HCT116 (cell line): ENCODE results near the gene GDPD3. TPM values are rescaled to one million over a fixed set of nuclear protein-coding genes. Genes with fewer than 3 reads are reported as not detected.

Source experiments
- ATAC-seq: fragments of 200-7000 bp; cut with Tn5 transposase; 2 replicates; pipeline ENCODE4 v1.9.1; 2020; ENCODE audit warnings: mild to moderate bottlenecking, moderate library complexity
- BruUV-seq: library from RNA; stranded (reverse); fragments of 400-500 nt; replicated peaks from 2 replicates; lab custom pipeline; 2021; lab: Mats Ljungman, UMichigan
- CTCF ChIA-PET: fragments of 300-600 bp; sonication (Branson Sonifier 250); formaldehyde crosslinking; loops from one replicate; lab custom pipeline; 2021; ENCODE audit warnings: antibody characterized with exemption; lab: Charles Lee
- POLR2A ChIA-PET: fragments of 300-600, 350-600 bp; sonication (Branson Sonifier 250); formaldehyde crosslinking; loops from one replicate; lab custom pipeline; 2021; ENCODE audit warnings: antibody characterized with exemption; lab: Charles Lee
- RAD21 ChIA-PET, 2 experiments: fragments of 300-600 bp; sonication (Branson Sonifier 250); formaldehyde crosslinking; loops; one replicate each; lab custom pipeline; 2023; ENCODE audit warnings: low total read pairs in 2 of 2; ENCODE audit not compliant: uncharacterized antibody in 2 of 2, unreplicated experiment in 2 of 2, low non-redundant PET in 1 of 2; lab: Charles Lee
- DNase-seq: peaks from one replicate; pipeline ENCODE4 v3.0.0-alpha.2; 2010; ENCODE audit warnings: low read depth, low spot score
- H2AFZ ChIP-seq: fragments of 200-600 bp; shearing (Covaris generic), sonication (generic); 2 replicates; pipeline ENCODE4 v1.6.1; 2017; ENCODE audit warnings: low read depth, mixed run types, mixed read lengths, antibody characterized with exemption, low read length; ENCODE audit not compliant: poor library complexity, severe bottlenecking
- H3K27ac ChIP-seq: 2 replicates; pipeline ENCODE4 v1.5.1; 2012; ENCODE audit warnings: low read depth, low read length
- H3K27me3 ChIP-seq: fragments of 200-600 bp; sonication (generic); 2 replicates; pipeline ENCODE4 v1.6.1; 2016; ENCODE audit warnings: mixed run types, low read length, mixed read lengths; ENCODE audit not compliant: insufficient read depth
- H3K36me3 ChIP-seq, 2 experiments: fragments of 200-500 bp in 1 of 2; fragments of 200-600 bp in 1 of 2; sonication (Bioruptor generic) in 1 of 2; sonication (generic) in 1 of 2; 2 replicates each; pipeline versions ENCODE4 v1.5.1 to v1.6.1; 2014 to 2016; ENCODE audit warnings: low read length in 2 of 2, inconsistent platforms in 1 of 2, mixed read lengths in 1 of 2, mixed run types in 1 of 2; ENCODE audit not compliant: insufficient read depth in 2 of 2, control insufficient read depth in 1 of 2
- H3K4me1 ChIP-seq, 2 experiments: fragments of 200-600 bp in 1 of 2; sonication (generic) in 1 of 2; 2 replicates each; pipeline versions ENCODE4 v1.5.1 to v1.6.1; 2012 to 2017; ENCODE audit warnings: low read length in 2 of 2, inconsistent platforms in 1 of 2, mild to moderate bottlenecking in 1 of 2, mixed read lengths in 1 of 2, mixed run types in 1 of 2, moderate library complexity in 1 of 2; ENCODE audit not compliant: insufficient read depth in 2 of 2, control insufficient read depth in 1 of 2
- H3K4me2 ChIP-seq: fragments of 200-600 bp; sonication (generic); 2 replicates; pipeline ENCODE4 v1.6.1; 2017; ENCODE audit warnings: mixed run types, low read length, mixed read lengths
- H3K4me3 ChIP-seq, 2 experiments: fragments of 200-600 bp in 1 of 2; sonication (generic) in 1 of 2; replicated peaks in 1 of 2; 2 replicates each; pipeline ENCODE4 v1.5.1; 2011 to 2016; ENCODE audit warnings: low read length in 2 of 2, control low read depth in 1 of 2, low read depth in 1 of 2, mild to moderate bottlenecking in 1 of 2, mixed read lengths in 1 of 2, mixed run types in 1 of 2
- H3K79me2 ChIP-seq: fragments of 200-600 bp; sonication (generic); 2 replicates; pipeline ENCODE4 v1.6.1; 2017; ENCODE audit warnings: mild to moderate bottlenecking, mixed run types, low read length, moderate library complexity, mixed read lengths; ENCODE audit not compliant: insufficient read depth
- H3K9ac ChIP-seq: fragments of 200-600 bp; sonication (generic); 2 replicates; pipeline ENCODE4 v1.6.1; 2016; ENCODE audit warnings: low read length, mixed read lengths
- H3K9me2 ChIP-seq: fragments of 200-600 bp; sonication (generic), shearing (Covaris generic); 2 replicates; pipeline ENCODE4 v1.6.1; 2017; ENCODE audit warnings: mixed run types, mild to moderate bottlenecking, moderate library complexity; ENCODE audit not compliant: insufficient read depth
- H3K9me3 ChIP-seq, 2 experiments: fragments of 200-500 bp in 1 of 2; fragments of 200-600 bp in 1 of 2; sonication (Bioruptor generic) in 1 of 2; sonication (generic) in 1 of 2; 2 replicates each; pipeline ENCODE4 v1.6.1; 2014 to 2017; ENCODE audit warnings: low read length in 2 of 2, mixed read lengths in 2 of 2, inconsistent platforms in 1 of 2, low read depth in 1 of 2, mild to moderate bottlenecking in 1 of 2, mixed run types in 1 of 2, moderate library complexity in 1 of 2; ENCODE audit not compliant: control insufficient read depth in 1 of 2, insufficient read depth in 1 of 2
- H4K20me1 ChIP-seq: fragments of 200-600 bp; sonication (generic), shearing (Covaris generic); 2 replicates; pipeline ENCODE4 v1.6.1; 2017; ENCODE audit warnings: mixed run types, mild to moderate bottlenecking, moderate library complexity; ENCODE audit not compliant: insufficient read depth
- CTCF ChIP-seq, 3 experiments: fragments of 200-600 bp in 1 of 3; sonication (generic) in 1 of 3; IDR thresholded peaks in 2 of 3; conservative IDR thresholded peaks in 1 of 3; 2 replicates each; pipeline ENCODE4 v1.5.1; 2012 to 2017; ENCODE audit warnings: low read depth in 2 of 3, low read length in 2 of 3, antibody characterized with exemption in 1 of 3, borderline replicate concordance in 1 of 3, control low read depth in 1 of 3, mild to moderate bottlenecking in 1 of 3, mixed read lengths in 1 of 3, mixed run types in 1 of 3, moderate library complexity in 1 of 3; ENCODE audit not compliant: insufficient read depth in 1 of 3
- EGR1 ChIP-seq: IDR thresholded peaks from 2 replicates; pipeline ENCODE4 v1.6.1; 2012; ENCODE audit warnings: low read depth
- ELF1 ChIP-seq: IDR thresholded peaks from 2 replicates; pipeline ENCODE4 v1.6.1; 2012; ENCODE audit warnings: low read depth, borderline replicate concordance
- EZH2 ChIP-seq: fragments of 200-600 bp; sonication (generic); IDR thresholded peaks from 2 replicates; pipeline ENCODE4 v1.6.1; 2017; ENCODE audit warnings: antibody characterized with exemption, mixed run types
- POLR2A ChIP-seq: IDR thresholded peaks from 2 replicates; pipeline ENCODE4 v1.7.0; 2011; ENCODE audit warnings: borderline replicate concordance; ENCODE audit not compliant: insufficient read depth, insufficient read length; ENCODE audit errors: extremely low read depth
- RAD21 ChIP-seq: IDR thresholded peaks from 2 replicates; pipeline ENCODE4 v1.6.1; 2012; ENCODE audit warnings: low read depth, mild to moderate bottlenecking
- SP1 ChIP-seq: IDR thresholded peaks from 2 replicates; pipeline ENCODE4 v1.6.1; 2012; ENCODE audit warnings: low read depth
- SRF ChIP-seq: IDR thresholded peaks from 2 replicates; pipeline ENCODE4 v1.6.1; 2012; ENCODE audit warnings: low read depth
- YY1 ChIP-seq: IDR thresholded peaks from 2 replicates; pipeline ENCODE4 v1.6.1; 2011; ENCODE audit warnings: low read length, low read depth, moderate library complexity, mild to moderate bottlenecking; ENCODE audit not compliant: insufficient replicate concordance; ENCODE audit errors: extremely low read depth
- ZFX ChIP-seq: fragments of 450-650 bp; IDR thresholded peaks from 2 replicates; pipeline ENCODE4 v1.6.1; 2017
- intact Hi-C: fragments of 100-400 bp; cut with micrococcal nuclease; formaldehyde crosslinking; loops from 2 replicates; pipeline ENCODE4 v1.10.0; 2022
- total RNA-seq: library from RNA; stranded (reverse); gene quantifications from one replicate; pipeline ENCODE4 v1.2.1, GENCODE V29; 2021; ENCODE audit not compliant: unreplicated experiment

GDPD3 gene
- total RNA-seq, 1 experiment from 2014 or later = 7.0 TPM

GRCh38 chr16:30063893-30064728, 49.2 kb downstream of the GDPD3 start (continued):
- TF ChIP-seq ELF1 (no peak), EGR1 (no peak), EZH2 (no peak), ZFX (no peak), POLR2A (no peak), SP1 (no peak)

GRCh38 chr16:30063278-30063892, 50.0 kb downstream of the GDPD3 start:
- Histone ChIP-seq H2AFZ (no peak overlapping the region), H3K4me2 (peak overlapping the region; percentile 95), H3K27me3 (no peaks in the 10 kb centered on the region), H3K4me3 (peak overlapping the region; percentile 98), H3K79me2 (peaks cover 37% of the 10 kb centered on the region), H3K9ac (peak overlapping the region; percentile 99), H3K4me1 (peaks cover 25 to 45% of the 10 kb centered on the region in 2 experiments), H3K27ac (peak overlapping the region; percentile 100), H4K20me1 (peaks cover 2% of the 10 kb centered on the region; the same call in 1 of the 2 replicates), H3K9me3 (no peaks in the 10 kb centered on the region), H3K36me3 (peaks cover 12 to 25% of the 10 kb centered on the region in 2 experiments), H3K9me2 (no peaks in the 10 kb centered on the region)
- CTCF ChIA-PET = no interaction called here
- intact Hi-C loops = no loop called here
- ATAC-seq (no peak), DNase-seq (no peak)
- no TSS peak for BruUV-seq
- RAD21 ChIA-PET = no interaction called here
- POLR2A ChIA-PET = interaction anchor here (0.6 kb wide), 1 partner anchor 103 kb away, joined by 7 read pairs; no protein-coding TSS in a partner anchor
- no peak for TF ChIP-seq RAD21
- no peak for TF ChIP-seq YY1
- no peak for TF ChIP-seq SP1
- TF ChIP-seq EZH2 = no peak
- no peak for TF ChIP-seq ZFX
- no peak for TF ChIP-seq ELF1
- TF ChIP-seq CTCF (IDR thresholded peaks at IDR 0.05 in 2 of 3, conservative IDR thresholded peaks at IDR 0.05 in 1 of 3; ENCODE audit: borderline replicate concordance in 1 of 3, insufficient read depth in 1 of 3, low read depth in 2 of 3, low read length in 2 of 3) = no peak
- no peak for TF ChIP-seq POLR2A
- TF ChIP-seq SRF = no peak
